Measurements from ENCODE around the gene SYPL2.

The SYPL2 gene

GRCh38 chr1:109521002-109521951 lies 54.9 kb downstream of the SYPL2 start:
- DNase-seq = no peak

- no peak for DNase-seq
Observed at GRCh38 chr1:109522026-109522425, 55.7 kb downstream of the SYPL2 start.

GRCh38 chr1:109523706-109524105 lies 57.4 kb downstream of the SYPL2 start:
- DNase-seq = no peak

GRCh38 chr1:109527098-109527811 lies 60.9 kb downstream of the SYPL2 start:
- no peak for DNase-seq

- DNase-seq = no peak
Observed at GRCh38 chr1:109527846-109528695, 61.7 kb downstream of the SYPL2 start.

- no peak for DNase-seq
Observed at GRCh38 chr1:109528712-109529111, 62.4 kb downstream of the SYPL2 start.

- no peak for DNase-seq
Observed at GRCh38 chr1:109529881-109530456, 63.6 kb downstream of the SYPL2 start.

GRCh38 chr1:109530457-109531087 lies 64.2 kb downstream of the SYPL2 start:
- DNase-seq = no peak

GRCh38 chr1:109531380-109531779 lies 65.0 kb downstream of the SYPL2 start:
- no peak for DNase-seq

Measured in SIG-M5 (cell line).